Activated CD4-positive, alpha-beta T cell treated with anti-CD3 and anti-CD28 coated beads, Interleukin-2, amount 50 U/mL, for 24 hours (primary cell): ENCODE data around the gene NR6A1.
"Not testable (repeated sequence)": the region's sequence is repeated elsewhere in the genome, so short reads cannot be mapped to it uniquely, and the experiment has no call there.

Experiments
- DNase-seq, 2 donors: peaks; one replicate each; pipeline ENCODE4 v3.0.0-alpha.2; 2020; ENCODE audit warnings: low read depth in 1 of 2, low spot score in 1 of 2

NR6A1 gene

GRCh38 chr9:124761710-124762109 is 9.4 kb downstream of the NR6A1 start:
- DNase-seq = no peak

GRCh38 chr9:124761196-124761595 is 9.9 kb downstream of the NR6A1 start:
- DNase-seq = no peak

- no peak for DNase-seq
These were observed 10.4 kb downstream of the NR6A1 start for GRCh38 chr9:124760719-124761118.

GRCh38 chr9:124759327-124759726 is 11.8 kb downstream of the NR6A1 start:
- no peak for DNase-seq

- no peak for DNase-seq
These were observed 12.4 kb downstream of the NR6A1 start for GRCh38 chr9:124758691-124759090.

- DNase-seq = no peak
These were observed 13.1 kb downstream of the NR6A1 start for GRCh38 chr9:124758061-124758460.

GRCh38 chr9:124757616-124758015 is 13.5 kb downstream of the NR6A1 start:
- no peak for DNase-seq

GRCh38 chr9:124756011-124756410 is 15.1 kb downstream of the NR6A1 start:
- DNase-seq = no peak

- no peak for DNase-seq
These were observed 16.1 kb downstream of the NR6A1 start for GRCh38 chr9:124755061-124755460.

- DNase-seq = no peak
These were observed 16.8 kb downstream of the NR6A1 start for GRCh38 chr9:124754289-124754688.

- no peak for DNase-seq
These were observed 18.1 kb downstream of the NR6A1 start for GRCh38 chr9:124752967-124753366.

GRCh38 chr9:124749781-124750180 is 21.3 kb downstream of the NR6A1 start:
- no peak for DNase-seq

- DNase-seq = no peak
These were observed 21.8 kb downstream of the NR6A1 start for GRCh38 chr9:124749284-124749683.

- no peak for DNase-seq
These were observed 24.0 kb downstream of the NR6A1 start for GRCh38 chr9:124747065-124747464.

GRCh38 chr9:124743686-124744348 is 27.3 kb downstream of the NR6A1 start:
- no peak for DNase-seq

GRCh38 chr9:124742940-124743339 is 28.2 kb downstream of the NR6A1 start:
- DNase-seq = no peak

- DNase-seq = no peak
These were observed 29.4 kb downstream of the NR6A1 start for GRCh38 chr9:124741662-124742061.

- DNase-seq = no peak
These were observed 30.0 kb downstream of the NR6A1 start for GRCh38 chr9:124741149-124741548.

GRCh38 chr9:124739360-124739759 is 31.8 kb downstream of the NR6A1 start:
- no peak for DNase-seq

- not testable (repeated sequence) for DNase-seq
These were observed 33.0 kb downstream of the NR6A1 start for GRCh38 chr9:124738075-124738474.

- DNase-seq = no peak
These were observed 36.0 kb downstream of the NR6A1 start for GRCh38 chr9:124735121-124735520.

GRCh38 chr9:124734741-124735083 is 36.4 kb downstream of the NR6A1 start:
- DNase-seq = not testable (repeated sequence)

GRCh38 chr9:124733964-124734740 is 37.0 kb downstream of the NR6A1 start:
- DNase-seq = no peak
